ENCODE results near the gene UGT1A8.

Gene UGT1A8

DNA sequence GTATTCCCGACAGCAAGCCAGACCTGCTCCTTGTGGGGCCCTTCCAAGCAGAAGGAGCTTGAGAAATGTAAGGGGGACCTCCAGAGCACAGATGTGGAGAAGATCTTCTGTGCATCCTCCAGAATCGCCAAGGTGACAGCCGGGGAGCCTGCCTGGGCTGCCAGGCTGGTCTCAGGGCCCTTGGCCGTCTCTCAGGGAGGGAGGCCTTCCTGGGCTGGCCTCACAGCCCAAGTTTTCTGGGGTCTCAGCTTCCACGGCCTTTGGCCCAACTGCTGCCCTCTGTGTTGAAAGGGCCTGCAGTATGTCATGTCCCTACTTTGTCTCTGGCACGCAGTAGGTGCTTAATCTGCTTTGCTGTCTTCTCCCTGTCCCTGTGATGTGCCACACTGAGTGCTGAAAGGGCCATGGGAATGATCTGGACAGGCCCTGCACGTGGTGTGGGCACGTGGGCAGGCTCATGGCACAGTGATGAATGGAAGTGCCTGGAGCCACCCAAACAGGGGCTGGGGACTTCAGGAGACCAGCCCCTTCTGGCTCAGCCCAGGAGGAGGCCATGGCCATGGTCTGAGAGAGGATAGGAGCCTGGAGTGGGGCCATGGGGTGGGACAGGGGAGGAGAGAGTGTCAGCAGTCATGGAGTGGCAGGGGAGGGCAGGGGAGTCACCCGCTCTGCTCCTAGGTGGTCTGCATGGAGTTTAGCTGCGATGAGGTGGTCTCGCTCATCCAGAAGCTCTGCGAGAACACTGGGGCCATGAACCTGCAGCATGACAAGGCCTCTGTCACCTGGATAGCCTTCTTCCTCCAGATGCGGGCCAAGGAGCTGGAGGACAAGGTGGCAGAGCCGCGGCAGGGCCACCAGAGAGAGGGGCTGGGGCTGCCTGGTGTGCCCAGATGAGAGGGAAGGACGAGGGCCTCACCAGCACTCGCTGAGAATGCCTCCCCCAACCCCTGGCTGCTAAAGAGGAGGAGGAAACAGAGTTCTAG lies 201.5 kb downstream of the UGT1A8 start:
- DNase-seq (ENCODE audit: low read depth in 2 of 2), result no peak

DNA sequence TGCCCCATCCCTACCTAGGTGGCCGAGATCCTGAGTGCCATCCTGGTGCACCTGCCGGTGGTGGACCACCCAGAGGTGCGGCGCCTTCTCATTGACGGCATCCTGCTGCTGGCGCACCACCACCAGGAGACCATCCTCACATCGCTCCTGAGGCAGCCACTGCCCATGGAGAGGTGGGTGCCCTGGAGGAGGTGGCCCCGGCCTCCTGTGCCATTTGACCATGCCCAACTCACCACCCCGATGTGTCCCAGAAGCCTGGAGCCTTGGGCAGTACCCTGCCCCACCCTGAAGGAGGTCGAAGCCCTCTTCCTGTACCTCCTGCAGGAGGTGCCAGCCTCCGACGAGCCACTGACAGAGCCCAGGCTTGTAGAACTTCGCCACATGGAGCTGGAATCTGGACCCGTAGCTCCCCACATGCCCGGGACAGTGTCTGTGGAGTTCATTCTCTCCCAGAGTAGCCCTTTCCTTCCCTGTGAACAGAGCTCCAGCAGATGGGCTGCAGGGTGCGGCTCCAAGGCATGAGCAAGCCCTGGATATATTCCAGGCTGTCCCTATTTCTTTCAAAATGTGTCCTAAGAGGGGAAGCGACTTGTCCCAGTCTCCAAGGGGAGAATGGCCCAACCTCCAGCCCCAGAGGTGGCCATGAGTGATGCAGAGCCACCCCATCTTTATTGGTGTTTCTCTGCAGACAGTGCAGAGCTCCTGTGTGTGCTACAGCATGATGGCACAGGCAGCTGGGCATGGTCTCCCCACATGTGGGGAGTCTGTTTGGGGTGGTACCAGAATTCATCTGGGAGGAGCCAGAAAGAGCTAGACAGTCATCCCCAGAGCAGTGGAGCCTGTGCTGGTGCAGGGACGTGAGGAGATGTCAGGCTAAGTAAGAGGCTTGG lies 202.7 kb downstream of the UGT1A8 start:
- DNase-seq (ENCODE audit: low read depth in 2 of 2), result no peak

DNA sequence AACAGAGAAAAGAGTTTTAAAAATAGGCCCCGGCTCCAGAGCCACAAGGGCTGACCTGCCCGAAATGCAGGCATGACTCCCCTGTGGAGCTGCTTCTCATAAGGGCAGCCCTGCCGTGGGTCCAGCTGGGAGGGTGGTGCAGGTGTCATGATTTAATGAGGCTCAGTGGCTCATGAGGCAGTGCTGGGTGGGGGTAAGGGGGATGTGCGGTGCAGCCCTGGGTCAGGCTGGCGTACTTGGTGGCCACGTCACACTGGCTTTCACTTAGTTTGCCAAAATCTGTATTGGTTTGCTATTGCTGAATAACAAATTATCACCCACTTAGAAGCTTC lies 203.3 kb downstream of the UGT1A8 start:
- no peak for DNase-seq (ENCODE audit: low read depth in 2 of 2)

GRCh38 chr2:233821196-233821595 lies 203.8 kb downstream of the UGT1A8 start:
- DNase-seq (ENCODE audit: low read depth in 2 of 2), result no peak

DNA sequence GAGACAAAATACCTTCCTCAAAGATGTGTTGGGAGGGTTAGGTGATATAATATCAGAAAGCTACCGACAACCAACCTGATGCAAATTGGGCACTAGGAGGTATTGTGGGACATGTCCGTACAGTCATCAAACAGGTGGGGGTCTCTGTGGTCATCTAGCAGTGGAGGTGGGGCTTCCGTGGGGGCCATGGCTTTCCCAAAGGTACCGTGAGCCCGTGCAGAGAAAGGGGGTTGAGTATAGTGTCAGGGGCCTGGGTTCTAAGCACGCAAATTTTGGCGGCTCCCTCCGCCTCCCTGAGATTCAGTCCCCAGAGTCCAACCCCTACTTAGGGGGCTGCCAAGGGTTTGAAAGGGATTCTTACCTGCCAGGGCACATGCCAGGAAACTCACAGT lies 204.3 kb downstream of the UGT1A8 start:
- DNase-seq (ENCODE audit: low read depth in 2 of 2), result no peak

- DNase-seq (ENCODE audit: low read depth in 2 of 2), result no peak
Observed at GRCh38 chr2:233822101-233822771, 204.8 kb downstream of the UGT1A8 start.
